Hematopoietic multipotent progenitor cell treated with erythropoietin and hydrocortisone succinate and interleukin-3 and kit ligand, for 17 days (in vitro differentiated cells): Measurements from ENCODE around the gene TANC1.
"Not testable (repeated sequence)": the region's sequence is repeated elsewhere in the genome, so short reads cannot be mapped to it uniquely, and the experiment has no call there.

Experiments
- DNase-seq: peaks from one replicate; pipeline ENCODE4 v3.0.0-alpha.2; 2015; ENCODE audit warnings: low spot score

TANC1 gene

GRCh38 chr2:159029936-159030335, 61.5 kb downstream of the TANC1 start:
- no peak for DNase-seq

DNA sequence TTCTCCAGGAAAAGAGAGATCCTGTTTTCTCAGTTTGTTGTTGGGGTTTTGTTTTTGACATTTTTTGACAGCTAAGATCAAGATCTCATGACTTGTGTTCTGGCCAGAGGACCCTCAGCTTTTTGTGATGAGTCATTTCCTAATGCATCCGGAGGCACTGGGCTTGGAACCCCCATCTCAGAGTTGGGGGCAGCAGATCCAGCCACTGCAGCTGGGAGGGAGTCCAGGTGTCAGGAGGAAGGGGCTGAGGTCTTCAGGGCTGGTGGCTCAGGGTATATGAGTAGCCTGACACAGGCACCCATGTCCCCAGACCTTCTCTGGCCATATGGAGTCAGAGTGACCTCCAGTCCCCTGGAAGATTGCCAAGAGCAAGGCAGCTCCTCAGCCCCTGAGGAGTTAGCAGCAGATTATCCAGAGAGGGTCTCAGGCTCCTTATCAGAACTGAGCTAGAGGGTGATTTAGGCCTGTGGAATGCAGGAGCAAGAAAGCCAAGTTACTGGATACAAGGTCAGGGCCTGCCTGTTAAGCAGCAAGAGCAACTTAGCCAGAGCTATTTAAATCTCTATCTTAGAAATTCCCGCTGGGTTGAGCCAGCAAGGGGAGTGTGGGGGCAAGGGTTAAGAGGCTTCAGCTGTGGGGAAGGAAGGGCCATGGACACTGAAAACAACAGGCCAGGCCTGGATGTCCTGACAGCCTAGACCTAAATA, 62.4 kb downstream of the TANC1 start:
- no peak for DNase-seq

DNA sequence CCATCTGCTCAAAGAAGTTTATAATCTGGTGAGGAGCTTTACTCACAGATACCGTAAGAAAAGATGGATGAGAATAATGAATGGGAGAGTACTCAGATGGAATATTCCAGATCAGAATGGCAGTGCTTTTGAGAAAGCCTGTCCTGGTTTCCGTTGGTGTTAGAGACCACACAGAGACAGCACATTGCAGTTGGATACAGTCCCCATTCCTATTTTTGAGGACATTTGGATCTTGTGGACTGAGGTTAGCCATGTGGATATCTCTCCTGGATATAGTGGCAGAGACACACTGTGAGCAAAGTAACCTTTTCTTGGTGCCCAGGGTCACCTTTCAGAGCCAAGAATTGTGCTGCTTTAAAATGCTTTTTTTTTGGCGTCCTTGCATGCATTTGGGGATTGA, 63.7 kb downstream of the TANC1 start:
- no peak for DNase-seq

- DNase-seq: no peak
Measured at GRCh38 chr2:159032580-159032979, 64.1 kb downstream of the TANC1 start.

DNA sequence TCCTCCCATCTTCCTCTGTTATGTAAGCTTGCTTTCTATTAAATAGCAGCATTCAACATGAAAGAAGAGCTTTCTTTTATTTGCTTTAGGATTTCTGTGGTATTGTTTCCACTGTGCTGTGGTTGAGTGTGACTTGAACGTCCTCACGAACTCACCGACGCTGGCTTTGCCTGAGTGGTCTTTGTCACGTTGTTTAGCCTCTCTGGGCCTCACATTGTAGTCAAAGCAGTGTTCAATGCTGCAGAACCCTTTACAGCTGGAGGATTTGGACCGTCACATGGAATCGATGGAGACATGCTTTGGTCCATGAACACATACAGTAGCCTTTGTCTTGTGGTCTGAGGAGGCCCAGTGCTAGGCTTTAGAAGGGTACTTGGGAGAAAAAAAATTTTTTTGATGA, 66.3 kb downstream of the TANC1 start:
- no peak for DNase-seq

DNA sequence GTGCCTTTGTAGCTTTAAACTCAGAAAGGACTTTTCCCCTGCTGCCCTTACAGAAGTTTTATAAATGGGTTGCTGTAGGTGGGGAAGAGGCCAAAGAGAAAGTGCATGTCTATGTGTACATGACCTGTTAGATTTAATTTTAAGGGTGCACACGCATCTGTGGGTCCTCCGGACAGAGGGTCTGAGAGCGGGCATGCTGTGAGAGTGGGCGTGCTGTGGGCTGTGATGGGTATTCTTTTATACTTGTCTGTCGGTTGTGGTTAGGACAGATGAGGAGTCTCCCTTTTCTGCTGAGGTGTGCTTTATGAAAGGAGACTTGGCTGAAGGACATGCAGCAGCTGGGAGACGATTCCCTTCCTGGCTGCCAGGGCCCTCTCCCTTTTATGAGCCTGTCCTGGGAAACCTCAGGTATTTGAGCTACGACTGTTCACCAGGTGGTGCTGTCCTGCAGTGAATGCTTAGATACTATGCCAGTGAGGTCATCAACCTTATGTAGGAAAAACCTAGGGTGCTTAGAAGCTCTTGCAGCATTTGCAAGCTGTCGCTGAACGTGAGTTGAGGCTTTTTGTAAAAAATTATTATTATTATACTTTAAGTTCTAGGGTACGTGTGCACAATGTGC, 67.5 kb downstream of the TANC1 start:
- DNase-seq: peak; percentile 42

GRCh38 chr2:159036461-159036860, 68.0 kb downstream of the TANC1 start:
- not testable (repeated sequence) for DNase-seq

- not testable (repeated sequence) for DNase-seq
Measured at GRCh38 chr2:159041328-159041727, 72.9 kb downstream of the TANC1 start.

GRCh38 chr2:159042115-159042850, 73.8 kb downstream of the TANC1 start:
- no peak for DNase-seq

DNA sequence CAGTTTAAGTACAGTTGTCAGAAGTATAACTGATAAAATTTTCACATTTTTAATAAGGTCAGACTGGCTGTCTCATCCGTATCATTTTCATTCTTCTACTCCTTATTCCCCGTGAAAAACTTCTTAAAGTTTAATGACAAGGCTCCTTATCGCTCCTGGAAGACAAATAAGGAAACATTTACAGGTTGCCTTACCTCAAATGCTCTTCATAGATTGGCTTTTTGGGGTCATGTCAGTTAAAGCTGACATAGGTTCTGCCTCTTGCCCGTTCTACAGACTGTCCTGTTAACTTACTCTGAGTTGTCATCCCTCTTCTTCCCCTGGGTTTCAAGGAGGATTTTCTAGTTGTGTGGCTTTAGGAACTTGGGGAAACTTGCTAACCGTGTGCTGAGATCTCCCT, 75.3 kb downstream of the TANC1 start:
- DNase-seq: no peak

- no peak for DNase-seq
Measured at GRCh38 chr2:159044804-159045286, 76.4 kb downstream of the TANC1 start.

DNA sequence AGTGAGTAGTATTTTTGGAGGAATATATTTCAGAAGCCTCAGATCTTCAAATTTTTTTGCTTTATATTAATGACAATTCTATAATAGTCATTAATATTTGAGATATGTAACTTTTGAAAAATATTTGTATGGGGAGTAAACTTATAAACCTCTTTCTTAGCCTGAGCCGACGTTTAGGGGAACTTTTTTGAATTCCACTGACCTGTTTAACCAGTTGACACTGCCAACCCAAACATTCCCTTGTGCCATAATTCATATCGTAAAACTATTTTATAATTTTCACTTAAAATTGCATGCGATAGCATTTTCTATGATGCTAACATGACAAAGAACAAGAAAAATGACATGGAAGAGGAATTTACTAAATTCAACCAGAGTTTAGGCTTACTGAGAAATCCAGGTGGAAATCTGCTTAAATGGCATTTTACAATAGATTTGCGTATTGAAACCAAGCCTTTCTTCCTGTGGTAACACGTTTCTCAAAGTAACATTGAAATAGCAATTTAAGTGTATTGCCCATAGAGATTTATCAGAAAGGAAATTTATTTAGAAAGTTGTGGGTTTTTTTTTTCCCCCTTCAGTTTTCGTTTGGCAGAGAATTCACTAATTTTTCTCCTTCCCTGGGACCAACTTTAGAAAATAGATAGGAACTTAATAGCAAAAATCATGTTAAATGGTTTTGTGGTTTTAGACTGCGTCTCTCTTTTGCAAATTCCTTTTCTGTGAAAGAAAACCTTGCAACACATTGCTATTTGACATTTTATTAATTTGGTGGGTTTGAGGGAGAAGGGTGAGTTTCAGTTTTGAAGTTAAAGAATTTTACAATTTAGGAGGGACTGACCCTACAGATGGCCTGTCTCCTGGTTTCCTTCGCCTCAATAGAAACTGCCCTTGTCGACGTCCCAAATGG, 77.4 kb downstream of the TANC1 start:
- DNase-seq: no peak

GRCh38 chr2:159046966-159047365, 78.5 kb downstream of the TANC1 start:
- DNase-seq: no peak

- no peak for DNase-seq
Measured at GRCh38 chr2:159050426-159050825, 82.0 kb downstream of the TANC1 start.

GRCh38 chr2:159051133-159051532, 82.7 kb downstream of the TANC1 start:
- DNase-seq: no peak

DNA sequence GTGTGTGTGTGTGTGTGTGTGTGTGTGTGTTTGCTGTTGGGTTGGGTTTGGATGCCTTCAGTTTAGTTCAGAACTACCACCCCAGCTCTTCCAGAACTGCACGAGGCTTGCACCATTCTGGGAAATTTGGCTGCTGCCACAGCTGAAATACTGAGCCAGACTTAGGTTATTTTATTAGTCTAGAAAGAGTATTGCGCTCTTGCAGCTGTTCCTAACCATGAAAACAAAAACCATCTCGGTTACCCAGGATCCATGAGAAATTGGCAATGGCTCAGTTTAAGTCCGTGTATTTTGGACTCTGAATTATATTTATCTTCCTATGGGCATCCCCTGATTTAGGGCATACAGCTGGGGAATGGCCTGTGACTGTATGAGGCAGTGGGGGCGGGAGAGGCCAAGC, 83.2 kb downstream of the TANC1 start:
- DNase-seq: no peak

GRCh38 chr2:159052157-159052601, 83.7 kb downstream of the TANC1 start:
- peak; percentile 15 for DNase-seq

- no peak for DNase-seq
Measured at GRCh38 chr2:159053161-159054031, 85.0 kb downstream of the TANC1 start.

DNA sequence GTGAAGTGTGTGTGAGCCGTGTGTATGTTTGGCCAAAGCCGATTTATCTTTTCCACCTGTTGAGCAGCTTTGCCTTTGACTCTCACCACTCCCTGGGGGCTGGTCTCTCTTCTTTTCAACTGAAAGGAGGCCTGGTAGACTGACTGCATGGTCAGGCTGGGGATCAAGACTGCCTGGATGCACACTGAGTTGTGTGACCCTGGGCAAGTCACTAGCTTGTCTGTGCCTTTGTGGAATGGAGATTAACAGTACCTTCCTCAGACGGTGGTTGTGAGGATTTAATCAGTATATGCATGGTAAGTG, 85.5 kb downstream of the TANC1 start:
- DNase-seq: no peak

DNA sequence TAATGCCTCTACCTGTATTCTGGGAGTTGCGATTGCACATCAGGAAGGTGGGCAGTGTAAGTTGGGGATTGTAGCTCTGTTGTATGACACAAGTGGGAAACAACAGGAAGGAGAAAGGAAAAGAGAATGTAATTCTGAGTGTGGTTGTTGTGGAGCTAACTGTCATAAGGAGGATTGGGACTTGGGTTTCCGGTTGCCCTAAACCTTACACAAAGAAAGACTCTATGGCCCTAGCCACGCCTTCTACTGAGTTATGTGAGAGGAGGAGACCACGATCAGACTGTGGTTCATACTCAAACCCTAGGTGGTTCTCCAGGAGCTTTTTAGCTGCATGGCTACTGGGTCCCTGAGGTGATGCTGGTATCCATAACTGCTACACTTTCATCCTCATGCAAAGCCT, 86.5 kb downstream of the TANC1 start:
- no peak for DNase-seq

- no peak for DNase-seq
Measured at GRCh38 chr2:159060518-159060917, 92.1 kb downstream of the TANC1 start.
